ENCODE results near the gene DQX1.

DNA sequence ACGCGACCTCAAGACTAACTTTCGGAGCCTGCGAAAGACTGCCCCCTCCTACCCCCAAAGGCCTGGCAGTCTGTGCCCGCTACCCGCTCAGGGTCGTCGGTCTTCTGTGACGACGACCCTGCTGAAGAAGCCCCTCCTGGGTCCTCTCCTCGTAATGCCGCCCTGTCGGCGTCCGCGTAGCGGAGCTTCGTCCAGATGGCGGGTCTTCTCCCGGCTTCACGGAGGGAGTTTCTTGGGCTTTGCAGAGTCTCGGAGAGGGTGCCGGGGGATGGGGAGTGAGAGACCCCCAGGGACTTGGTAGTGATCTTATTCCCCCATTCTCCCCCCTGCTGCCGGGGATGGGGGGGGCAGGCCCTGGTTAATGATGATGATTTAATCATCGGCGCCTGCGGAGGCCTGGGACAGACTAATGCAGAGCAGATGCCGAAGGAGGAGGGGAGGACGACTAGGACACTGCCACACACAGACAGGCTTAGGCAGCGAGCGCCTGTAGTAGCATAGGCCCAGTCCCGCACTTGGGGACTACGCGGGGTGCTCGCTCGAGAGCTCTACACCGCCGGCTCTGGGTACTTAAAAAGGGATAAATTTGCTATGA, 18.0 kb downstream of the DQX1 start:
- no peak for TF ChIP-seq POLR2AphosphoS5 (IDR thresholded peaks at IDR 0.05; ENCODE audit: low read depth)
- TF ChIP-seq, protein P1, sequence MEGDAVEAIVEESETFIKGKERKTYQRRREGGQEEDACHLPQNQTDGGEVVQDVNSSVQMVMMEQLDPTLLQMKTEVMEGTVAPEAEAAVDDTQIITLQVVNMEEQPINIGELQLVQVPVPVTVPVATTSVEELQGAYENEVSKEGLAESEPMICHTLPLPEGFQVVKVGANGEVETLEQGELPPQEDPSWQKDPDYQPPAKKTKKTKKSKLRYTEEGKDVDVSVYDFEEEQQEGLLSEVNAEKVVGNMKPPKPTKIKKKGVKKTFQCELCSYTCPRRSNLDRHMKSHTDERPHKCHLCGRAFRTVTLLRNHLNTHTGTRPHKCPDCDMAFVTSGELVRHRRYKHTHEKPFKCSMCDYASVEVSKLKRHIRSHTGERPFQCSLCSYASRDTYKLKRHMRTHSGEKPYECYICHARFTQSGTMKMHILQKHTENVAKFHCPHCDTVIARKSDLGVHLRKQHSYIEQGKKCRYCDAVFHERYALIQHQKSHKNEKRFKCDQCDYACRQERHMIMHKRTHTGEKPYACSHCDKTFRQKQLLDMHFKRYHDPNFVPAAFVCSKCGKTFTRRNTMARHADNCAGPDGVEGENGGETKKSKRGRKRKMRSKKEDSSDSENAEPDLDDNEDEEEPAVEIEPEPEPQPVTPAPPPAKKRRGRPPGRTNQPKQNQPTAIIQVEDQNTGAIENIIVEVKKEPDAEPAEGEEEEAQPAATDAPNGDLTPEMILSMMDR (IDR thresholded peaks at IDR 0.05; ENCODE audit: insufficient read depth, low read length) = no peak
- no peak for TF ChIP-seq SPI1 (IDR thresholded peaks at IDR 0.05; ENCODE audit: borderline replicate concordance, low read depth)
- no peak for TF ChIP-seq GABPA (IDR thresholded peaks at IDR 0.05; ENCODE audit: low read depth)

All from HL-60 (cell line).